ENCODE data around the gene ANKRD63. TPM values are rescaled to one million over a fixed set of nuclear protein-coding genes. Genes with fewer than 3 reads are reported as not detected.

The ANKRD63 gene
- total and polyA plus RNA-seq, 2 of the 13 experiments (the other 11 are each of a cell fraction or from before 2014, with no cell fraction given) = not detected

GRCh38 chr15:40323239-40323952, 40.5 kb upstream of the ANKRD63 start, which contains the start of gene INAFM2:
INAFM2 (plus strand) TSS chr15:40323692; CDS start chr15:40324056, 364 bp downstream.
- POLR2A ChIA-PET = interaction anchor here (0.6 to 1.9 kb wide), 9 partner anchors 8 to 321 kb away, joined by 3 to 24 read pairs (median 4); partner anchors contain the start of genes BUB1B, CCDC9B and IVD
- ATAC-seq = peak; percentile 94
- H3K9ac ChIP-seq (ENCODE audit: insufficient read depth, low read depth, low read length) = peak within 1 kb of the TSS; percentile 64; the same call in 1 of the 2 replicates
- no peak for TF ChIP-seq ZNF614 (CRISPR knock-in tag; IDR thresholded peaks at IDR 0.05; ENCODE audit: borderline replicate concordance)
- TF ChIP-seq GABPA (IDR thresholded peaks at IDR 0.05; ENCODE audit: low read depth, low read length) = no peak
- TF ChIP-seq GABPA (CRISPR knock-in tag; IDR thresholded peaks at IDR 0.05; ENCODE audit: low read depth) = no peak
- peak; percentile 38; the same call in 1 of the 2 replicates for TF ChIP-seq TAF1 (CRISPR knock-in tag; IDR thresholded peaks at IDR 0.05)
- no peak for TF ChIP-seq KAT2B (IDR thresholded peaks at IDR 0.05; ENCODE audit: borderline replicate concordance, low read depth, low read length)
- TF ChIP-seq NFYC (CRISPR knock-in tag; IDR thresholded peaks at IDR 0.05) = no peak
- TF ChIP-seq REXO4 (CRISPR knock-in tag; IDR thresholded peaks at IDR 0.05; ENCODE audit: borderline replicate concordance) = no peak
- no peak for TF ChIP-seq SNAPC5 (CRISPR knock-in tag; IDR thresholded peaks at IDR 0.05; ENCODE audit: borderline replicate concordance)
- no peak for TF ChIP-seq SNAPC4 (CRISPR knock-in tag; IDR thresholded peaks at IDR 0.05)
- TF ChIP-seq NR0B2 (CRISPR knock-in tag; IDR thresholded peaks at IDR 0.05) = peak; percentile 76; the same call in 1 of the 2 replicates
- no peak for TF ChIP-seq RFX3 (CRISPR knock-in tag; IDR thresholded peaks at IDR 0.05)
- TF ChIP-seq MAZ (IDR thresholded peaks at IDR 0.05; ENCODE audit: borderline replicate concordance, low read depth, low read length) = peak; percentile 62; the same call in 1 of the 2 replicates
- TF ChIP-seq MAZ (CRISPR knock-in tag; IDR thresholded peaks at IDR 0.05; ENCODE audit: low read depth) = peak; percentile 80
- TF ChIP-seq ZNF775 (CRISPR knock-in tag; IDR thresholded peaks at IDR 0.05; ENCODE audit: borderline replicate concordance) = no peak
- no peak for TF ChIP-seq RNF219 (CRISPR knock-in tag; IDR thresholded peaks at IDR 0.05)

More at GRCh38 chr15:40323239-40323952, 40.5 kb upstream of the ANKRD63 start, which contains the start of gene INAFM2:
- Histone ChIP-seq H3K9me3 (ENCODE audit: low read length) (no peaks in the 10 kb centered on the region), H3K4me1 (ENCODE audit: insufficient read depth, low read length) (peaks cover 48% of the 10 kb centered on the region), H3K79me2 (ENCODE audit: insufficient read depth, low read length) (no peaks in the 10 kb centered on the region), H3K36me3 (replicated peaks in 1 of 2; ENCODE audit: control insufficient read depth in 1 of 2, insufficient read depth in 2 of 2, low read length in 2 of 2) (no peaks in the 10 kb centered on the region), H3K4me2 (ENCODE audit: low read depth, low read length) (peak within 1 kb of the TSS; percentile 82), H4K20me1 (ENCODE audit: insufficient read depth, low read length) (no peaks in the 10 kb centered on the region), H3K27ac (ENCODE audit: extremely low read length, insufficient read depth, low read length) (no peak within 1 kb of the TSS), H2AFZ (ENCODE audit: low read length) (no peak within 1 kb of the TSS), H3K4me3 (replicated peaks in 1 of 3; ENCODE audit: insufficient read depth in 1 of 3, low read depth in 2 of 3, low read length in 3 of 3) (peak within 1 kb of the TSS; percentile 36 to 75 (median 75); a peak in 5 of 6 replicates), H3K27me3 (ENCODE audit: control insufficient read depth in 1 of 2, insufficient read depth in 2 of 2, low read length in 2 of 2) (peaks cover 0 to 7% of the 10 kb centered on the region in 2 experiments; a peak in 1 of 5 replicates)
- FAIRE-seq (peak; percentile 32), DNase-seq (ENCODE audit: low spot score) (peak; percentile 89)
- BruUV-seq (replicated peaks) = no TSS peak
- CTCF ChIA-PET (ENCODE audit: low intra/inter-chr PET ratio, low total read pairs) = interaction anchor here (2.8 to 4.6 kb wide), 2 partner anchors 15 to 98 kb away, joined by 12 to 19 read pairs; no protein-coding TSS in a partner anchor
- under 1% methylated on average over 18 of the region's 103 CpGs for WGBS (ENCODE audit: low lambda C conversion rate)
- in situ Hi-C loops (cut with HindIII; ENCODE audit: extremely low pct_ligation_motif_present, low pct_unique_long_range_greater_than_20kb) = no loop called here
- intact Hi-C loops (cut with micrococcal nuclease; ENCODE audit: unreplicated experiment) = loop anchor here (5.0 kb wide), 1 partner anchor 99 kb away; no protein-coding TSS in a partner anchor
